Measurements from ENCODE around the gene CHD1.

The CHD1 gene

GRCh38 chr5:98840946-98841345, 87.9 kb downstream of the CHD1 start:
- no peak for DNase-seq (ENCODE audit: low read depth)
- no peak for TF ChIP-seq CTCF (conservative IDR thresholded peaks at IDR 0.05; ENCODE audit: low read depth, low read length)
- no peak overlapping the region for H3K4me3 ChIP-seq (ENCODE audit: low read depth, low read length)

- DNase-seq (ENCODE audit: low read depth), result peak; percentile 53
- TF ChIP-seq CTCF (conservative IDR thresholded peaks at IDR 0.05; ENCODE audit: low read depth, low read length), result peak; percentile 67
- peak overlapping the region; percentile 44 for H3K4me3 ChIP-seq (ENCODE audit: low read depth, low read length)
Observed at GRCh38 chr5:98839469-98840383, 89.1 kb downstream of the CHD1 start.

- no peak for TF ChIP-seq CTCF (conservative IDR thresholded peaks at IDR 0.05; ENCODE audit: low read depth, low read length)
- DNase-seq (ENCODE audit: low read depth), result no peak
- H3K4me3 ChIP-seq (ENCODE audit: low read depth, low read length), result no peak overlapping the region
Observed at GRCh38 chr5:98836175-98836574, 92.6 kb downstream of the CHD1 start.

- no peak overlapping the region for H3K4me3 ChIP-seq (ENCODE audit: low read depth, low read length)
- TF ChIP-seq CTCF (conservative IDR thresholded peaks at IDR 0.05; ENCODE audit: low read depth, low read length), result no peak
- DNase-seq (ENCODE audit: low read depth), result no peak
Observed at GRCh38 chr5:98827588-98828284, 101.1 kb downstream of the CHD1 start.

- no peak overlapping the region for H3K4me3 ChIP-seq (ENCODE audit: low read depth, low read length)
- peak; percentile 75 for DNase-seq (ENCODE audit: low read depth)
- TF ChIP-seq CTCF (conservative IDR thresholded peaks at IDR 0.05; ENCODE audit: low read depth, low read length), result peak; percentile 61
Observed at GRCh38 chr5:98827161-98827560, 101.6 kb downstream of the CHD1 start.

- H3K4me3 ChIP-seq (ENCODE audit: low read depth, low read length), result no peak overlapping the region
- TF ChIP-seq CTCF (conservative IDR thresholded peaks at IDR 0.05; ENCODE audit: low read depth, low read length), result no peak
- DNase-seq (ENCODE audit: low read depth), result no peak
Observed at GRCh38 chr5:98825582-98826375, 103.0 kb downstream of the CHD1 start.
